Measurements from ENCODE around the gene MAPK10.
"Not testable (repeated sequence)": the region's sequence is repeated elsewhere in the genome, so short reads cannot be mapped to it uniquely, and the experiment has no call there.

The MAPK10 gene

GRCh38 chr4:86178211-86178610 is 181.6 kb downstream of the MAPK10 start:
- no peak for DNase-seq

GRCh38 chr4:86174506-86174905 is 185.3 kb downstream of the MAPK10 start:
- DNase-seq, result no peak

- DNase-seq, result not testable (repeated sequence)
Observed at GRCh38 chr4:86168335-86168734, 191.5 kb downstream of the MAPK10 start.

- no peak for DNase-seq
Observed at GRCh38 chr4:86160426-86160825, 199.4 kb downstream of the MAPK10 start.

GRCh38 chr4:86159216-86159615 is 200.6 kb downstream of the MAPK10 start:
- no peak for DNase-seq

GRCh38 chr4:86156531-86156930 is 203.3 kb downstream of the MAPK10 start:
- DNase-seq, result no peak

- no peak for DNase-seq
Observed at GRCh38 chr4:86155766-86156165, 204.1 kb downstream of the MAPK10 start.

- DNase-seq, result no peak
Observed at GRCh38 chr4:86152454-86152853, 207.4 kb downstream of the MAPK10 start.

GRCh38 chr4:86151196-86151595 is 208.7 kb downstream of the MAPK10 start:
- no peak for DNase-seq

- no peak for DNase-seq
Observed at GRCh38 chr4:86141161-86141560, 218.7 kb downstream of the MAPK10 start.

- no peak for DNase-seq
Observed at GRCh38 chr4:86132468-86132867, 227.4 kb downstream of the MAPK10 start.

GRCh38 chr4:86131456-86131855 is 228.4 kb downstream of the MAPK10 start:
- DNase-seq, result no peak

GRCh38 chr4:86130160-86130933 is 229.5 kb downstream of the MAPK10 start:
- no peak for DNase-seq

GRCh38 chr4:86129546-86129945 is 230.3 kb downstream of the MAPK10 start:
- no peak for DNase-seq

- no peak for DNase-seq
Observed at GRCh38 chr4:86122404-86122803, 237.4 kb downstream of the MAPK10 start.

GRCh38 chr4:86118711-86119110 is 241.1 kb downstream of the MAPK10 start:
- DNase-seq, result no peak

- DNase-seq, result no peak
Observed at GRCh38 chr4:86117705-86118302, 242.0 kb downstream of the MAPK10 start.

GRCh38 chr4:86114563-86114962 is 245.3 kb downstream of the MAPK10 start:
- DNase-seq, result no peak

GRCh38 chr4:86108834-86109233 is 251.0 kb downstream of the MAPK10 start:
- DNase-seq, result no peak

- no peak for DNase-seq
Observed at GRCh38 chr4:86108137-86108536, 251.7 kb downstream of the MAPK10 start.

GRCh38 chr4:86107112-86107511 is 252.7 kb downstream of the MAPK10 start:
- no peak for DNase-seq

GRCh38 chr4:86106475-86106874 is 253.4 kb downstream of the MAPK10 start:
- no peak for DNase-seq

GRCh38 chr4:86101841-86102240 is 258.0 kb downstream of the MAPK10 start:
- DNase-seq, result no peak

GRCh38 chr4:86101410-86101809 is 258.4 kb downstream of the MAPK10 start:
- DNase-seq, result no peak
